ENCODE data around the gene SPTLC3. TPM values are rescaled to one million over a fixed set of nuclear protein-coding genes. Genes with fewer than 3 reads are reported as not detected.

The SPTLC3 gene
- total and polyA plus RNA-seq, 2 donors (not counting 1 experiment from before 2014, with no cell fraction given) = not detected

DNA sequence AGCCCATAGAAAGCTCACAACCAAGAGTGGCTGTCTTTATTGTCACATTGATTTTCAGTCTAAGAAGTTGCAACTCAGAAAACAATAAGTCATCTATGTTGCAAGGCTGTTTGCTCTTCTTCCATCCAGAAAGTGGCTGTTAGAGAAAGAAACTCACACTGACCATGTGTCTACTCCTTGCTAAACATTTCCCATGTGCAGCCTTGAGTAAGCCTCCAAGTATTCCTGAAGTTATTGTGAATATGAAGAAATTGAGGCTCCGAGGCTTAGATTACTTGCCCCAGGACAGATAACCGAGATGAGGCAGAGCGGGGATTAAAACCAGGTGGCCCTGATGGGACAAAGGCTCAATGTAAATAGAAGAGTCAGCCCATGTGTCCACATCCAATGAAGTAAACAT, 105.0 kb downstream of the SPTLC3 start:
- DNase-seq = no peak

DNA sequence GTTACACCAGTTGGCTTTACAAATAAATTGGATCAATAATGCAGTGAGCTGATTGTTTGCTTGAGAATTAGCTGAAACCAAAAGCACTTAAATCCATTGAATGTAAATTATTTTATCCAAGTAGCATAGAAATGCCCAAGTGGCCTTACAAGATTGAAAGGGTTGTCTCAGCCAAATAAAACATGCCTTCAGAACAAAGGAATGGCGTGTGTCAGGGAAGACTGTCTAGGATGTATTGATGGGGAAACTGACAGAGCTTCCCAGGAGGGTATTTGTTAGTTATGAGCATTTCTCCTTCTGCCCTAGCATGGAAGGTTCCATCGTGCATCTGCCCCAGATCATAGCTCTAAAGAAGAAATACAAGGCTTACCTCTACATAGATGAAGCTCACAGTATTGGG, 108.4 kb downstream of the SPTLC3 start:
- POLR2A ChIA-PET = no interaction called here
- intact Hi-C loops (cut with micrococcal nuclease) = loop anchor here (5.0 to 10.0 kb wide), 2 partner anchors 428 to 670 kb away; partner anchors contain the start of gene NDUFAF5
- no peaks in the 10 kb centered on the region for H3K9me3 Mint-ChIP-seq (ENCODE audit: insufficient read depth)

More for the DNA sequence above, 105.0 kb downstream of the SPTLC3 start:
- intact Hi-C loops (cut with micrococcal nuclease) = loop anchor here (10.0 kb wide), 1 partner anchor 431 kb away; no protein-coding TSS in a partner anchor
- peaks cover 4% of the 10 kb centered on the region for H3K27me3 Mint-ChIP-seq
- Histone ChIP-seq H3K36me3 (replicated peaks in 1 of 2; ENCODE audit: control extremely low read depth in 1 of 2, control insufficient read depth in 1 of 2, extremely low read depth in 1 of 2, insufficient read depth in 2 of 2, low read length in 1 of 2) (no peaks in the 10 kb centered on the region), H4K20me1 (ENCODE audit: control insufficient read depth, insufficient read depth, low read length, poor library complexity, severe bottlenecking) (no peaks in the 10 kb centered on the region), H3K4me3 (ENCODE audit: control extremely low read depth in 1 of 5, extremely low read depth in 1 of 5, insufficient read depth in 1 of 5, low read depth in 2 of 5, low read length in 4 of 5) (no peak overlapping the region), H2AFZ (ENCODE audit: insufficient read depth, low read depth, low read length, poor library complexity, severe bottlenecking) (no peak overlapping the region), H3K27me3 (replicated peaks in 1 of 4; ENCODE audit: control extremely low read depth in 1 of 4, control insufficient read depth in 3 of 4, insufficient read depth in 4 of 4, low read length in 3 of 4) (no peaks in the 10 kb centered on the region), H3K79me2 (ENCODE audit: control insufficient read depth, insufficient read depth, low read length) (no peaks in the 10 kb centered on the region), H3K4me2 (replicated peaks; ENCODE audit: low read depth, low read length, poor library complexity, severe bottlenecking) (no peak overlapping the region), H3K4me1 (ENCODE audit: control insufficient read depth in 2 of 2, insufficient read depth in 2 of 2, low read length in 2 of 2) (no peaks in the 10 kb centered on the region), H3K9ac (ENCODE audit: low read length) (no peak overlapping the region), H3K27ac (ENCODE audit: low read length in 2 of 2) (no peak overlapping the region), H3K9me3 (ENCODE audit: control extremely low read depth in 1 of 3, control insufficient read depth in 2 of 3, insufficient read depth in 1 of 3, low read length in 2 of 3) (no peaks in the 10 kb centered on the region)
- H3K9me3 Mint-ChIP-seq (ENCODE audit: insufficient read depth) = no peaks in the 10 kb centered on the region
- no peak overlapping the region for H3K4me3 Mint-ChIP-seq
- WGBS (ENCODE audit: insufficient coverage) = 94% methylated on average over 3 of the region's 3 CpGs
- POLR2A ChIA-PET = no interaction called here
- TF ChIP-seq EZH2 (IDR thresholded peaks at IDR 0.05; ENCODE audit: borderline replicate concordance, insufficient read depth, low read depth, low read length, poor library complexity, severe bottlenecking) = no peak
- TF ChIP-seq, protein P1, sequence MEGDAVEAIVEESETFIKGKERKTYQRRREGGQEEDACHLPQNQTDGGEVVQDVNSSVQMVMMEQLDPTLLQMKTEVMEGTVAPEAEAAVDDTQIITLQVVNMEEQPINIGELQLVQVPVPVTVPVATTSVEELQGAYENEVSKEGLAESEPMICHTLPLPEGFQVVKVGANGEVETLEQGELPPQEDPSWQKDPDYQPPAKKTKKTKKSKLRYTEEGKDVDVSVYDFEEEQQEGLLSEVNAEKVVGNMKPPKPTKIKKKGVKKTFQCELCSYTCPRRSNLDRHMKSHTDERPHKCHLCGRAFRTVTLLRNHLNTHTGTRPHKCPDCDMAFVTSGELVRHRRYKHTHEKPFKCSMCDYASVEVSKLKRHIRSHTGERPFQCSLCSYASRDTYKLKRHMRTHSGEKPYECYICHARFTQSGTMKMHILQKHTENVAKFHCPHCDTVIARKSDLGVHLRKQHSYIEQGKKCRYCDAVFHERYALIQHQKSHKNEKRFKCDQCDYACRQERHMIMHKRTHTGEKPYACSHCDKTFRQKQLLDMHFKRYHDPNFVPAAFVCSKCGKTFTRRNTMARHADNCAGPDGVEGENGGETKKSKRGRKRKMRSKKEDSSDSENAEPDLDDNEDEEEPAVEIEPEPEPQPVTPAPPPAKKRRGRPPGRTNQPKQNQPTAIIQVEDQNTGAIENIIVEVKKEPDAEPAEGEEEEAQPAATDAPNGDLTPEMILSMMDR (IDR thresholded peaks at IDR 0.05) = no peak
- CTCF ChIA-PET = no interaction called here
- H3K27ac Mint-ChIP-seq = no peak overlapping the region
- no peaks in the 10 kb centered on the region for H3K4me1 Mint-ChIP-seq
- ATAC-seq (ENCODE audit: low read depth) = no peak

More for the DNA sequence above, 108.4 kb downstream of the SPTLC3 start:
- H3K4me3 Mint-ChIP-seq = no peak overlapping the region
- no peak for DNase-seq
- Histone ChIP-seq H4K20me1 (ENCODE audit: control insufficient read depth, insufficient read depth, low read length, poor library complexity, severe bottlenecking) (no peaks in the 10 kb centered on the region), H3K36me3 (replicated peaks in 1 of 2; ENCODE audit: control extremely low read depth in 1 of 2, control insufficient read depth in 1 of 2, extremely low read depth in 1 of 2, insufficient read depth in 2 of 2, low read length in 1 of 2) (no peaks in the 10 kb centered on the region), H3K4me1 (ENCODE audit: control insufficient read depth in 2 of 2, insufficient read depth in 2 of 2, low read length in 2 of 2) (no peaks in the 10 kb centered on the region), H2AFZ (ENCODE audit: insufficient read depth, low read depth, low read length, poor library complexity, severe bottlenecking) (no peak overlapping the region), H3K27me3 (replicated peaks in 1 of 4; ENCODE audit: control extremely low read depth in 1 of 4, control insufficient read depth in 3 of 4, insufficient read depth in 4 of 4, low read length in 3 of 4) (no peaks in the 10 kb centered on the region), H3K9ac (ENCODE audit: low read length) (no peak overlapping the region), H3K4me3 (ENCODE audit: control extremely low read depth in 1 of 5, extremely low read depth in 1 of 5, insufficient read depth in 1 of 5, low read depth in 2 of 5, low read length in 4 of 5) (no peak overlapping the region), H3K4me2 (replicated peaks; ENCODE audit: low read depth, low read length, poor library complexity, severe bottlenecking) (no peak overlapping the region), H3K9me3 (ENCODE audit: control extremely low read depth in 1 of 3, control insufficient read depth in 2 of 3, insufficient read depth in 1 of 3, low read length in 2 of 3) (no peaks in the 10 kb centered on the region), H3K79me2 (ENCODE audit: control insufficient read depth, insufficient read depth, low read length) (no peaks in the 10 kb centered on the region), H3K27ac (ENCODE audit: low read length in 2 of 2) (no peak overlapping the region)
- TF ChIP-seq EZH2 (IDR thresholded peaks at IDR 0.05; ENCODE audit: borderline replicate concordance, insufficient read depth, low read depth, low read length, poor library complexity, severe bottlenecking) = no peak
- TF ChIP-seq, protein P1 (IDR thresholded peaks at IDR 0.05) = no peak
- no peaks in the 10 kb centered on the region for H3K4me1 Mint-ChIP-seq
- ATAC-seq (ENCODE audit: low read depth) = no peak
- CTCF ChIA-PET = interaction anchor here (0.6 to 8.0 kb wide), 6 partner anchors 8 to 937 kb away, joined by 4 to 70 read pairs (median 5); no protein-coding TSS in a partner anchor
- H3K27me3 Mint-ChIP-seq = peaks cover 7% of the 10 kb centered on the region
- no peak overlapping the region for H3K27ac Mint-ChIP-seq
- WGBS (ENCODE audit: insufficient coverage) = 93% methylated on average over 2 of the region's 2 CpGs
